Muscle of leg (tissue), 11 donors: Measurements from ENCODE around the gene SAMD14. TPM values are rescaled to one million over a fixed set of nuclear protein-coding genes. Genes with fewer than 3 reads are reported as not detected.
A peak's percentile ranks its signal among the peaks of the same experiment; 100 is the strongest.

Source experiments
- DNase-seq: peaks from one replicate; pipeline ENCODE4 v3.0.0; 2013
- H3K27ac ChIP-seq: one replicate; pipeline ENCODE4 v1.5.1; 2013; ENCODE audit warnings: mild to moderate bottlenecking, low read length, control low read depth
- H3K27me3 ChIP-seq: one replicate; pipeline ENCODE4 v1.6.1; 2013; ENCODE audit warnings: low read length; ENCODE audit not compliant: control insufficient read depth, insufficient read depth
- H3K36me3 ChIP-seq: one replicate; pipeline ENCODE4 v1.6.1; 2013; ENCODE audit warnings: low read length; ENCODE audit not compliant: control insufficient read depth, insufficient read depth
- H3K4me1 ChIP-seq: one replicate; pipeline ENCODE4 v1.6.1; 2013; ENCODE audit warnings: low read length; ENCODE audit not compliant: control insufficient read depth, insufficient read depth
- H3K4me3 ChIP-seq: one replicate; pipeline ENCODE4 v1.5.1; 2013; ENCODE audit warnings: low read length, control low read depth
- H3K9me3 ChIP-seq: replicated peaks from 2 replicates; pipeline ENCODE4 v1.6.1; 2013; ENCODE audit warnings: low read depth, low read length; ENCODE audit not compliant: control insufficient read depth
- WGBS: methylation state at CpG from one replicate; pipeline ENCODE4 v1.1.5; 2013; ENCODE audit warnings: missing lambda C conversion rate; ENCODE audit not compliant: insufficient coverage; 5-methylcytosine and 5-hydroxymethylcytosine counted together
- polyA plus RNA-seq, 8 donors: library from polyadenylated mRNA; unstranded; fragments of 120-200 nt; gene quantifications; one replicate each; pipeline versions ENCODE4 v1.2.1 to v1.2.3, GENCODE V29; 2013; ENCODE audit warnings: inconsistent platforms in 1 of 8, low replicate concordance in 1 of 8; ENCODE audit not compliant: insufficient read length in 8 of 8, insufficient read depth in 1 of 8
- total RNA-seq: library from RNA; stranded (reverse); fragments of 120-200 nt; gene quantifications from one replicate; pipeline ENCODE4 v1.2.4, GENCODE V29; 2013

The SAMD14 gene
- total and polyA plus RNA-seq, 9 donors: 1.5 to 10.3 (median 5.5) TPM

DNA sequence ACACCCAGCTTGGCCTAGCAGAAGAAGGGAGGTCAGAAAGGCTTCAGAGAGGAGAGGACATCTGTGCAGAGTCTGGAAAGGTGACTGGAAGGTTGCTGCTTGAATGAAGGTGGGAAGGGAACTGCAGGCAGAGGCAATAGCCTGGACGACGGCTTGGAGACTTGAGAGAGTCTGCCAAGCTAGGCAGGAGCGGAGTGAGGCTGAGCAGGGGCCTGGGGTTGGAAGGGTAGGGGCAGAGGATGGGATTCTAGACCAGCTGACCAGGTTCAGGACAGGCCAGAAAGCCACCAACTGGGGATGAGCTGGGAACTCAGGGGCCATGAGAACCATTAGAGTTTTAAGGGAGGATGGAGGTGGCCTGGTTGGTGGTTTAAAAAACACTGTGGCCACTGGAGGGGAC is 35.5 kb upstream of the SAMD14 start:
- no peaks in the 10 kb centered on the region for H3K9me3 ChIP-seq
- WGBS: 59% methylated on average over 3 of the region's 3 CpGs
- peaks cover 72% of the 10 kb centered on the region for H3K4me1 ChIP-seq
- peak overlapping the region; percentile 66 for H3K4me3 ChIP-seq
- no peak for DNase-seq
- no peaks in the 10 kb centered on the region for H3K27me3 ChIP-seq
- H3K36me3 ChIP-seq: peaks cover 28% of the 10 kb centered on the region
- H3K27ac ChIP-seq: peak overlapping the region; percentile 95

DNA sequence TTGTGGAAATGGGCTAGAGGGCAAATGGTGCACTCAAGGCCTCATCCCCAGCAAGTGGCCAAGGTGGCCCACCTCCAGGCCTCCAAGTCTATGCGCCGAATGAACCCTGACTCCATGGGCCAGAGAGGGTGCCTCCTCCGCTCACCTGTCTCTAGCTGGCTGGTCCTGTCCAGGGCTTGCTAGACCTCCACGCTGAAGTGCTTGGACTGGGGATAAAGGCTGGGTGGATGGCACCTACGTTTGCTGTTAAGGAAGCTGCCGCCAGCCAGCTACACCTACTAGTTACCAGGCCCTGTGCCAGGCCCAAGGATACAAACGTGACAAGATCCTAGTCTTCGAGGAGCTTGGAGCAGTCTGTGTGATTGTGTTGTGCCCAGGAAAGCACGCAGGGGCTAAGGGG is 35.1 kb upstream of the SAMD14 start:
- Histone ChIP-seq H3K36me3 (peaks cover 24% of the 10 kb centered on the region), H3K4me1 (peaks cover 72% of the 10 kb centered on the region), H3K4me3 (no peak overlapping the region), H3K27me3 (no peaks in the 10 kb centered on the region), H3K27ac (peak overlapping the region; percentile 95), H3K9me3 (no peaks in the 10 kb centered on the region)
- DNase-seq: no peak
- WGBS: 83% methylated on average over 8 of the region's 9 CpGs

DNA sequence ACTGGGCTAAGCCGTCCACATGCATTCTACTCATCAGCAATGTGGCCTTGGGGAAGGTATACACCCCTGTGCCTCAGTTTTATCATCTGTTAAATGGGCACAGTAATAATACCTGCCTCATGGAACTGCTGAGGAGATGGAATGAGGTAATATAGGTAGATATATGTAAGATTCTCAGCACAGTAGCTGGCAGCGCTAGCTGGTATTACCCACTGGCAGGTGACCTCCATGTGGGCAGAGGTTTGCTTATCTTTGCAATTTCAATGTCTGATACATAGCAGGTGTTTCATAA is 34.7 kb upstream of the SAMD14 start:
- WGBS: 83% methylated on average over 1 of the region's 2 CpGs
- H3K4me1 ChIP-seq: peaks cover 68% of the 10 kb centered on the region
- no peaks in the 10 kb centered on the region for H3K27me3 ChIP-seq
- no peaks in the 10 kb centered on the region for H3K9me3 ChIP-seq
- peak overlapping the region; percentile 95 for H3K27ac ChIP-seq
- H3K4me3 ChIP-seq: no peak overlapping the region
- peaks cover 20% of the 10 kb centered on the region for H3K36me3 ChIP-seq
- no peak for DNase-seq

DNA sequence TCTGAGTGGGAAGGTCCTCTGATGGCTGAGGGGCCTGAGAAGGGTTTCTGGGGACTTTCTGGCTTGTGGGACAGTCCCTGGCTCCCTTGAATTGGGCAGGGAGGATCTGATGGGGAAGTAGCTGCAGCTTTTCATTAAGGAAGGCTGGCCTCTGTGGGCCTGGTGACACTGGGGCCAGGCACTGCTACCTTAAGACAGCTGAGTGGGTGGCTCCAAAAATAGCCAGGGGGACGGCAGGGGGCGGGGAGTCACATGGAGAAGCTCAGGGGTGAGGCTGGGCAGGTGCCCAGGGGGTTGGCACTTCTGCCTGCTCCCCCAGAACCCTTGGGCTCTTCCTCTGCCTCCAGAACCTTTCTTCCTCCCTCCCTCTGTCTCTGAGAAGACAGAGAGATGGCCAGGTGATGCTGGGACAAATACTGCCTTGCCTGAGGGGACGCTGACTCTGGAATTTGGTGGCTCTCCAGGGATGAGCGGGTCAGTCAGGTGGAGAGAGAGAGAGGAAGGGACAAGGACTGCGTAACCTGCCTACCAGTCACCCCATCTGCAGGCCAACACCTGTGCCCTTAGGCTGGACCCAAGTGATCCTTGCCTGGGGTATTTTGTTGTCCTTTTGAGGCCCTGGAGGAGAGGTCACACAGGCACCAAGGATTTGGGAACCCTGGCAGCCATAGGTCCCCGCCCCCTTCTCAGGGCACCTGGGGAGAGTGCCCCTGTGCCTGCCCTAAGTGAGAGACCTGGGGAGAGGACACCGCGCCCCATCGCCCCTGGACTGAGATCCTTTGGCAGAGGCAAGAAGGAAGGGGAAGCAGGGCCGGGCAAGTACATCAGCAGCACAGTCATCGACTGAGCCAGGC is 34.1 kb upstream of the SAMD14 start:
- Histone ChIP-seq H3K4me1 (peaks cover 63% of the 10 kb centered on the region), H3K27me3 (no peaks in the 10 kb centered on the region), H3K4me3 (no peak overlapping the region), H3K9me3 (no peaks in the 10 kb centered on the region), H3K27ac (peak overlapping the region; percentile 73), H3K36me3 (peaks cover 14% of the 10 kb centered on the region)
- DNase-seq: no peak
- 90% methylated on average over 6 of the region's 11 CpGs for WGBS

DNA sequence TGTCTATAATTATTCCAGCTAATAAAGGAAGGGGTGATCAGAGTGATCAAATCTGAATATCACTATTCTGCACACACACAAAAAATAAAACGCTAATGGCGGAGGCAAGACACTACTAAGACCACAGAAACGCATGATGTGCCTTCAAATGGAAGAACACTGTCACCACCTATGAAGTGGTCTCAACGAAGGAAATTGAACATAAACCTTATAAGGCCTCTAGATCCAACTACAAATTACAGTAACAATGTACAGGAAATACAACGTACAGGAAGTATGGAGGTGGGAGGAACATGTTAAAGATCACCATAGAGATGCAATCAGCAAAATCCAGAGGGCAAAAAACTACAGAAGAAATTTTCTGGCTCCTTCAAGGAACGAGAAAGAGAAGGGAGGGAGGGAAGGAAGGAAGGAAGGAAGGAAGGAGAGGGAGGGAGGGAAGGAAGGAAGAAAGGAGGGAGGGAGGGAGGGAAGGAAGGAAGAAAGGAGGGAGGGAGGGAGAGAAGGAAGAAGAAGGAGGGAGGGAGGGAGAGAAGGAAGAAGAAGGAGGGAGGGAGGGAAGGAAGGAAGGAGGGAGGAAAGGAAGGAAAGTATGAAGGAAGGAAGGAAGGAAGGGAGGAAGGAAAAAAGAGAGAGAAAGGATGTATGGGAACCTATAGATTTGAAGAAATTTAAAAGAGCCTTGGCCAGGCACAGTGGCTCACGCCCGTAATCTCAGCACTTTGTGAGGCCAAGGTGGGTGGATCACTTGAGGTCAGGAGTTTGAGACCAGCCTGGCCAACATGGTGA is 32.7 kb upstream of the SAMD14 start:
- Histone ChIP-seq H3K36me3 (peaks cover under 1% of the 10 kb centered on the region), H3K4me3 (no peak overlapping the region), H3K9me3 (no peaks in the 10 kb centered on the region), H3K27ac (peak overlapping the region; percentile 57), H3K4me1 (peaks cover 48% of the 10 kb centered on the region), H3K27me3 (no peaks in the 10 kb centered on the region)
- DNase-seq: no peak
- WGBS: 73% methylated on average over 4 of the region's 8 CpGs

DNA sequence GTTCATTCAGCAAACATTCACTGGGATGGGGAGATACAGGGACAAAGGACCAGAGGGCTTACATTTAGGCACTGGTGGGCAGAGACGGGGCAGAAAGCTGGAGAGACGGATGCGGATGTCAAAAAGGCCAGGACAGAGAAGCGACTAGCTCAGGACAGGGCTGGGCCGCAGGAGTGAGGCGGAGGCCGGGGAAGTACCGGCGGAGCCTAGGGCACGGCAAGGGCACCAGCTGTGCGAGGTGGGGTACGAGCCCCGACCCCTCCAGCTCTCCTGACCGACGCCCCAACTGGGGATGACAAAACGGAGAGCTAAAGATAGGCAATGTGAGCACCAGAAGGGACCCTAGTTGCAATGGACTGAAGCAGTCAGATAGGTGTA is 31.9 kb upstream of the SAMD14 start:
- 64% methylated on average over 10 of the region's 16 CpGs for WGBS
- H3K4me3 ChIP-seq: no peak overlapping the region
- peak overlapping the region; percentile 57 for H3K27ac ChIP-seq

DNA sequence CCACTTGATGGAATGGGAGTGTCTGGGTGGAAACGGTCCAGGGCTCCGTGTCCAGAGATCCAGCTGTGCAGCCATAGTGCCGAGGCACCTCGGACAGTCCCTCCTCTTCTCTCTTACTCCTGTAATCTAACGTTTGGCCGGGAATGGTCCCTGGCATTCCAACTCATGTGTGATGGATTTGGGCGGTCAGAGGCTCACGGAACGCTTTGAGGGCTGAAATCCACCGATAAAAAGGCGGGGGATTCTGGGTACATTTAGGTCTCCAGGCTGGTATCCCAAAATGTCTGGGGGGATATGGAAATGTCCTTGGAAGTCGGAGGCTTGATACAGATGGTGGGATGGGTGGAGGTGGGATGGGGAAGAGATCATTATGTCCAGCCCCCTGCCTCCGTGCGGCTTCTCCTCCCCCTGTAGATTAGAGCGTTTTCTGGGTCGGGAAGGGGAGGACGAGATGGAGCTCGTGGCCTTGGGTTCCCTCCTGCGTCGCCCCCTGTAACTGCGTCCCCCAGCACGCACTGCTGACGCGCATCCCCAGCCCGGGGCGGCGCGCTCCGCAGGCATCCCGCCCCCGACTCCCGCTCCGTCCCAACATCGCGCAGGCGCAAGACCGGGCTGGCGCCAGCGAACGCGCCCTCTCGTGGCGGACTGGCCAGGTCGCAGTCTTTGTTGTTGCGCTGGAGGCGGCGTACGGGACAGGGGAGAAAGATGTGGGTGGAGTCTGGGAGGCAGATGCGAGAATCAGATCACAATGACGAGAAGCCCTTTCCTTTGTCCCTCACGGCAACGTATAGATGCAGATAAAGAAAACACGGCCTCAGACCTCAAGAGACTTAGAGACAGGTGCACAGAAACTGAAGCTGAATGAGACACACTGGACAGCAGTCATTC is 31.3 kb upstream of the SAMD14 start:
- Histone ChIP-seq H3K9me3 (no peaks in the 10 kb centered on the region), H3K4me3 (peak overlapping the region; percentile 58), H3K4me1 (peaks cover 38% of the 10 kb centered on the region), H3K36me3 (no peaks in the 10 kb centered on the region), H3K27me3 (no peaks in the 10 kb centered on the region), H3K27ac (peak overlapping the region; percentile 80)
- WGBS: under 1% methylated on average over 30 of the region's 53 CpGs
- peak; percentile 97 for DNase-seq

More for the DNA sequence above, 31.9 kb upstream of the SAMD14 start:
- H3K27me3 ChIP-seq: no peaks in the 10 kb centered on the region
- H3K9me3 ChIP-seq: no peaks in the 10 kb centered on the region
- DNase-seq: no peak
- H3K36me3 ChIP-seq: no peaks in the 10 kb centered on the region
- H3K4me1 ChIP-seq: peaks cover 41% of the 10 kb centered on the region

DNA sequence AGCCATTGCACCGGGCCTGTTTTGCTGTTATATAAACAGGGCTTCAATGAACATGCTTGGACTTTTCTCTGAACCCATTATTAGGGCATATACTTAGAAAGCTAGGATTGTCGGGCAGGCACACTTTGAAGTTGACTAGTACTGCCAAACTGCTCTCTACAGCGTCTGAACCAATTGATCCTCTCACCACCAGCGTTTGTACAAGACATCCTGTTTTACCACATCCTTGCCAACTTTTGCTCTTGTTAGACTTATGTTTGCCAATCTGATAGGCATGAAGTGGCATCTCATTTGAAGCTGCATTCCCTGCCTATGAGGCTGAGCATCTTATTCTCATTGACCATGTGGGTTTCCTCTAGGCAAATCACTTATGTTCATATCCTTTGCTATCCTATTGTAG is 27.9 kb upstream of the SAMD14 start:
- no peaks in the 10 kb centered on the region for H3K36me3 ChIP-seq
- DNase-seq: no peak
- no peaks in the 10 kb centered on the region for H3K27me3 ChIP-seq
- H3K9me3 ChIP-seq: no peaks in the 10 kb centered on the region
- H3K27ac ChIP-seq: no peak overlapping the region
- WGBS: 70% methylated on average over 4 of the region's 4 CpGs
- peaks cover 40% of the 10 kb centered on the region for H3K4me1 ChIP-seq
- no peak overlapping the region for H3K4me3 ChIP-seq

DNA sequence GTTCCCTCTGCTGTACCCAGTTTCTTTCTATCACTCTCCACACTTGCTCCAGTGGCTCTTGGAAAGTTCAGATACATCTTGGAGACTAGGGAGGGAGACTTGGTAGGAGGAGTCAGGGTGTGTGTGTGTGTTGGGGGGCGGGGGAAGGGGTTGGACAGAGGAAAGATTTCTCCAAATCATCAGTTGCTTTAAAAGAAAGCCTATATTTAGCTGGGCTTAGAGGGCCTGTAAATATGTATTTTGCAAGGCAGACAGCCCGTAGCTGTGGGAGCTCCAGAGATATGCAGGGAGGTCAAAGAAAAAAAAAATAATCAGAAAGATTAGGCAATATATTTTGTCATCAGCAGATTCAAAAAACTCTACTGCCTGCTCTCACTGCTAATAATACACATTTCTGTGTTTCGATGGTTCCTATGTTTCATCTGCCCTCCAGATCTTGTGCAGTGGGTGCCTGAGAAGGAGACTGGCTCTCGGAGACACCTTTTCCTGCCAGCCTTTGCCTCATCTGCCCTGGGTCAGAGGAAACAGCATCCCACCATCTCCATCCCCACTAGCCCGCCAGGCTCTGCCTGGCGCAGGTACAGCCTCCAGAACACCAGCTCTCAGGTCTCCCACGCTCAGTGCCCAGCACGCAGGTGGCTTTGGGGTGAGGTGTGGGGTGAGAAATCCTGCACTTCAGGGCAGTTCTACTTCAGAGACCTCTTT is 25.3 kb upstream of the SAMD14 start:
- H3K4me1 ChIP-seq: peaks cover 44% of the 10 kb centered on the region
- no peaks in the 10 kb centered on the region for H3K9me3 ChIP-seq
- peak overlapping the region; percentile 98 for H3K27ac ChIP-seq
- DNase-seq: peak; percentile 90
- H3K4me3 ChIP-seq: no peak overlapping the region
- H3K36me3 ChIP-seq: no peaks in the 10 kb centered on the region
- no peaks in the 10 kb centered on the region for H3K27me3 ChIP-seq
- 40% methylated on average over 1 of the region's 8 CpGs for WGBS
